Measurements from ENCODE around the gene PRKAG1.

The PRKAG1 gene

DNA sequence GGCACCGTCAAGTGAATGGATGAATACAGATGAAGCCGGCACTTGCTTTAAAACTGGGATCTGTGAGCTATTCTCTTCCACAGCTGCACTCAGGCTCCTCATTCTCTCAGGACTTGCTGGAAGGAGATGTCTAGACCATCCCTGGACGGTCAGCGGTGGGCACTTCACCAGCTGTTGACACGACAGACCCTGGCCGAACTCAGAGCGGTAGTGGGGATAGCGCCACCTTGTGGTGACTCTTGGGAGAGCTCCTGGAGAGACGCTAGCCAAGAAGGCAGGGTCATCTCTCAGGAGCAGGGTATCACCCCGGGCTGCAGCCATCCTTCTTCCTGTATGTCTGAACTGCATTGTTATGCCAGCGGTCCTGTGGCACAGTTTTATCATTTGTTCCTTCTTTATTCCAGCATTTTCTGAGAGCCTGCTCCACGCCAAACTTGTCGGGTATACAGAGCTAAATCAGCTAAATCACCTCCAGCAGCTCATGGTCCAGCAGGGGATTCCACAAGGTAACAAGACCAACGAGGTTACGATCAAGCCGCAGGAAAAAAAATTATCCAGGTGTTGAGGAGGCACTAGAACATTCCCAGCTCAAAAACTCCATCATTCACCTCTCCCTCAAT is 30.4 kb downstream of the PRKAG1 start:
- Histone ChIP-seq H3K4me2 (no peak overlapping the region), H2AFZ (ENCODE audit: low read depth) (no peak overlapping the region), H3K4me1 (ENCODE audit: low read depth, poor library complexity, severe bottlenecking) (peaks cover 11% of the 10 kb centered on the region), H4K20me1 (ENCODE audit: insufficient read depth) (no peaks in the 10 kb centered on the region), H3K27me3 (ENCODE audit: insufficient read depth, low read depth) (peaks cover 19% of the 10 kb centered on the region), H3K9ac (no peak overlapping the region), H3K4me3 (IDR thresholded peaks at IDR 0.05; ENCODE audit: insufficient read depth, low read depth, low read length) (no peak overlapping the region), H3K79me2 (ENCODE audit: insufficient read depth, low read depth) (no peaks in the 10 kb centered on the region), H3K27ac (no peak overlapping the region), H3K36me3 (ENCODE audit: insufficient read depth) (no peaks in the 10 kb centered on the region)
- peak; percentile 95 for TF ChIP-seq CTCF (conservative IDR thresholded peaks at IDR 0.05; ENCODE audit: low read depth, low read length)

- H3K36me3 ChIP-seq (ENCODE audit: insufficient read depth): no peaks in the 10 kb centered on the region
- no peak overlapping the region for H3K9ac ChIP-seq
- H3K27ac ChIP-seq: no peak overlapping the region
- peaks cover 25% of the 10 kb centered on the region for H3K27me3 ChIP-seq (ENCODE audit: insufficient read depth, low read depth)
- no peak overlapping the region for H3K4me3 ChIP-seq (IDR thresholded peaks at IDR 0.05; ENCODE audit: insufficient read depth, low read depth, low read length)
- no peak overlapping the region for H3K4me2 ChIP-seq
- no peak for TF ChIP-seq CTCF (conservative IDR thresholded peaks at IDR 0.05; ENCODE audit: low read depth, low read length)
- H3K79me2 ChIP-seq (ENCODE audit: insufficient read depth, low read depth): no peaks in the 10 kb centered on the region
- no peaks in the 10 kb centered on the region for H4K20me1 ChIP-seq (ENCODE audit: insufficient read depth)
- no peak overlapping the region for H2AFZ ChIP-seq (ENCODE audit: low read depth)
- H3K4me1 ChIP-seq (ENCODE audit: low read depth, poor library complexity, severe bottlenecking): peaks cover 11% of the 10 kb centered on the region
Measured at GRCh38 chr12:48986720-48987291, 31.8 kb downstream of the PRKAG1 start.

- H3K4me2 ChIP-seq: no peak overlapping the region
Measured at GRCh38 chr12:48985901-48986300, 32.7 kb downstream of the PRKAG1 start.

DNA sequence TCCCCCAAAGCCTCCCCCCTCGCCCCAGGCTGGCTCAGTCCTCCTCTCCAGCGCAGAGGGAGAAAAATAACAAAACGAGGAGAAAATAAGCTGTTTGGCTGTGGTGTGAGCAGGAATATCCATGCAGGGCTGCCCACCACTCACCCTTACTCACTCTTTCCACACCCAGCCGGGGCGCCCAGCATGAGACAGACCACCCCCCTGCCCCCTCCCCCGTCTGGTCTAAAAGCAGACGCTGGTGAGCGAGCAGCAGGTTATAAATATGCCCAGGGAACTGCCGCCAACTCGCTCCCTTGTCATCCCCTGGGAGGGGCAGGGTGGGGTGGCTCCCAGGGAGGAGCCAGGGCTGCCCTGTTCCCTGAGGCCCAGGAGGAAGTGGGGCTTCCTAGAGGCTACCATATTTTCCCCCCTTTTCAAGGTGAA is 33.1 kb downstream of the PRKAG1 start:
- Histone ChIP-seq H3K4me2 (no peak overlapping the region), H3K9ac (no peak overlapping the region), H2AFZ (ENCODE audit: low read depth) (no peak overlapping the region), H3K4me3 (IDR thresholded peaks at IDR 0.05; ENCODE audit: insufficient read depth, low read depth, low read length) (no peak overlapping the region), H3K79me2 (ENCODE audit: insufficient read depth, low read depth) (no peaks in the 10 kb centered on the region), H3K4me1 (ENCODE audit: low read depth, poor library complexity, severe bottlenecking) (no peaks in the 10 kb centered on the region), H3K27ac (no peak overlapping the region), H3K27me3 (ENCODE audit: insufficient read depth, low read depth) (peaks cover 31% of the 10 kb centered on the region), H3K36me3 (ENCODE audit: insufficient read depth) (no peaks in the 10 kb centered on the region), H4K20me1 (ENCODE audit: insufficient read depth) (no peaks in the 10 kb centered on the region)
- TF ChIP-seq CTCF (conservative IDR thresholded peaks at IDR 0.05; ENCODE audit: low read depth, low read length): no peak

More at GRCh38 chr12:48985901-48986300, 32.7 kb downstream of the PRKAG1 start:
- Histone ChIP-seq H3K27ac (no peak overlapping the region), H4K20me1 (ENCODE audit: insufficient read depth) (no peaks in the 10 kb centered on the region), H3K4me1 (ENCODE audit: low read depth, poor library complexity, severe bottlenecking) (peaks cover 3% of the 10 kb centered on the region), H3K4me3 (IDR thresholded peaks at IDR 0.05; ENCODE audit: insufficient read depth, low read depth, low read length) (no peak overlapping the region), H3K9ac (no peak overlapping the region), H3K79me2 (ENCODE audit: insufficient read depth, low read depth) (no peaks in the 10 kb centered on the region), H2AFZ (ENCODE audit: low read depth) (no peak overlapping the region), H3K27me3 (ENCODE audit: insufficient read depth, low read depth) (peaks cover 27% of the 10 kb centered on the region), H3K36me3 (ENCODE audit: insufficient read depth) (no peaks in the 10 kb centered on the region)
- no peak for TF ChIP-seq CTCF (conservative IDR thresholded peaks at IDR 0.05; ENCODE audit: low read depth, low read length)

Data from KMS-11 (cell line).